GM15510 (cell line): ENCODE measurements around the gene AHRR.

Experiments used
- POLR2A ChIP-seq: IDR thresholded peaks from 3 replicates; pipeline ENCODE4 v1.6.1; 2011; ENCODE audit warnings: borderline replicate concordance; ENCODE audit not compliant: insufficient read length; ENCODE audit errors: extremely low read depth

The AHRR gene

DNA sequence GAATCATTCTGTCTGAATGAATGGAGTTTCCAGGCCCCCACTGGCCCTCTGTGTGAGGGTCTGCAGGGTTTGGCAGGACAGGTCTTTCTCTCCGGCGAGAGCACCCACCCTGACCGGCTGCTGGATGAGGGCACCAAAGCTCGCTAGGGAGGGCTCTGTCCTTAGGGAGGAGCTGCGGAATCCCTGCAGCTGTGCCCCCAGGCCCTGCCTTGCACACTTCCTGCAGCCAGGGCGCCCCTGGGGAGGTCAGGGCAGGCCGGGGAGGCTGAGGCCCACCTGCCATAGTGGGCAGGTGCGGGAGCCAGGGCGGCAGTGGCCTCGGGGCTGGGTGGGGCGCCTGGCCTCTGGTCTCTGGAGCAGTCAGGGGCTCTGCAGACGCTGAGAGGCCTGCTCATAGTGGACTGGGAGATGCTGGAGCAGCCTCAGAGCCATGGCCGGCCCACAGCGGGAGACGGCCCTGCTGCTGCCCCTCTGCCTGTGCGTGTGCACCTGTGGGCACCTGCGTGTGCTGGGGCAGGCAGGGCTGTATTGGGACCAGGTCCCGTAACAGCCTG lies 157.5 kb downstream of the AHRR start:
- TF ChIP-seq POLR2A = no peak

DNA sequence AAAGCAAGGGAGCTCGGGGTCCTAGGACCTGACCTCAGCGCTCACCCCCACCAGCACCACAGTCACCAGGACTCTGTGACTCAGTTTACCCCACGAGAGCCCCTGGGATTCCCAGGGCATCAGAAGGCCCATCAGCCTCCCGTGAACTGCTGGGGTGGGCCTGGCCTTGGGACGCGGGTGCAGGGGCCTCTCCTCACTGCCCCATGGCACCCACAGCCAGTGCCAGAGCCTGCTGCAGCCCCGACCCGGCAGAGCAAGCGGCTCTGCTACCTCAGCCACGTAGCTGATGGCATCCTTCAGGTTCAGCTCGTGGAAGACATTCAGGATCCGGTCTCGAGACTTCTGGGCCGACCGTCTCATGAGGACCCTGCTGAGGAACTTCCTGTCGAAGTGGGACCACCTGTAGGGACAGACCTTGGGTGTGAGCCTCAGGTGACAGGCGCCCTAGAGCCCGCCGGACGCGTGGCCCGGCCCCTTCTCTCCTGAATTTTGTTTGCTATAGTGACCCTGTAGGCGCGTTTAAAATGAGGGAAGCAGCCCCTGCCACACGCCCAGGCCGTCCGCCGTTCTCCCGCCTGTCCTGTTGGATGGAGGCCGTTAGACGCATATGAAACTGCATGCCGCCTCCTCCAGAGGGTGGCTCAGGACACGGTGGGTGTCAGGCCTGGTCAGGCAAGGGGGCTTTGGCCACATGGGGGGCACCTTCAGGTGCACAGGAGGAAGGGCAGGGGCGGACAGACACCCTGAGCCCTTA lies 158.2 kb downstream of the AHRR start:
- TF ChIP-seq POLR2A = no peak

GRCh38 chr5:481347-481746 lies 159.8 kb downstream of the AHRR start:
- TF ChIP-seq POLR2A = no peak

DNA sequence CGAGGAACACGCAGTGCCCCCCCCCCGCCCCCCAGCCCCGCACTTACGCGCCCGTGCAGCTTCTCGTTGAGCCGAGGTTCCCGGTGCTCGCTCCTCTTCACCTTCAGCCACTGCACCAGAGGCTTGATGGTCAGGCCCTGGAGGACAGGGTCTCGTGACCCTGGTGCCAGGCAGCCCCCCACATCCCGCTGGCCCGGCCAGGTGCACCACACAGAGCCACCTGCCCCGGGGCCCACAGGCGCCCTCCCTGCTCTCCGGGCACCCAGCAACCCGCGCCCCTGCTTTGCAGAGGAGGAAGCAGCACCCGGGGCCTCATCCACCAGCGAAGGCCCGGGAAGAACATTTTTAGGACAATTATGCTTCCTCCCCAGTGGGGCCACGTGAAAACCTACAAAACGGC lies 160.5 kb downstream of the AHRR start:
- no peak for TF ChIP-seq POLR2A

DNA sequence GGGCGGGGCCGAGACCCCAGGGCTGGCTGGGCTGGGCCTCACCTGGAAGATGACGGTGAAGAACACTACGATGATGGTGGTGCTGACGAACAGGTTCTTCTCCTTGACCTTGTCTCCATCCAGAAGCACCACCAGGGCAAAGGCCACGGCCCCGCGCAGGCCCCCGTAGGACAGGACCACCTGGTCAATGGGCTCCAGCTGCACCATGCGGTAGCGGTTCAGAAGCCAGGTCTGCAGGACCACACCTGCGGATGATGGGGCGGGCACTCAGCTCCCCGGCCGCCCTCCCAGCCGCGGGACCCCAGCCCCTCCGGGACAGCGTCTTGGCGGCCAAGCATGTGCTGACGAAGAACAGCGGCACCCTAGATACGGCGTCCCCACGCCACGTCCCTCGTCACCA lies 161.0 kb downstream of the AHRR start:
- no peak for TF ChIP-seq POLR2A

GRCh38 chr5:483011-483410 lies 161.5 kb downstream of the AHRR start:
- no peak for TF ChIP-seq POLR2A

DNA sequence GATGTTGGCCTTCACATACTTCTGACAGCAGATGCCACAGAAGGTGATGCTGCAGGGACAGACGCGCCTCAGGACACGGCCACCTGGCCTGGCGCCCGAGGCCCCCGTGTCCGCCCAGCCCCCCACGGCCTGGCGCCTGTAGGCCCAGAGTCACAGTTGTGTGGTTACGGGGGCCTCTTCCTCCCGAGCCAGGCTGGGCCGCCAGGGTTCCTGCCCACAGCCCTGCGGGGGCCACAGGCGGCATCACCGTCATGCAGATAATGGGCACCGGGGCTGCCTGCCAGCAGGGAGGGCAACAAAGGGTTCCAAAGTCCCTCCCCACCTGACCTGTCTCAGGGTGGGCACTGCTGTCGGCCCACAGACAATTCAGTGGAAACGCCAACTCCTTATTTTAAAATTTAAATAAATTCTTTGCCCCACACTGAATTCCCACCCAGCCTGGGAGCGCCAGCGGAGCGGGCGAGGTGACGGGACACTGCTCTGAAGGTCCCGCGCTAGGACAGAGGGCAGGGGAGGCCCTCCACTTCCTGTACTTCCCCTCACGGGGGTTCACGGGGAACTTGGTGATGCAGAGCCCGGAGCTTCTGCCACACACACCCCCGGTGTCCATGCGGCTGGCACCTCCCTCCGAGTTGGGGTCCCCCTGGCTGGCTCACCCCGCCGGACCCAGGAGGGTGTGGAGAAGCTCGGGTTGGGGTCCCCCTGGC lies 162.1 kb downstream of the AHRR start:
- TF ChIP-seq POLR2A = no peak

- TF ChIP-seq POLR2A = no peak
Observed at GRCh38 chr5:484556-484955, 163.0 kb downstream of the AHRR start.

DNA sequence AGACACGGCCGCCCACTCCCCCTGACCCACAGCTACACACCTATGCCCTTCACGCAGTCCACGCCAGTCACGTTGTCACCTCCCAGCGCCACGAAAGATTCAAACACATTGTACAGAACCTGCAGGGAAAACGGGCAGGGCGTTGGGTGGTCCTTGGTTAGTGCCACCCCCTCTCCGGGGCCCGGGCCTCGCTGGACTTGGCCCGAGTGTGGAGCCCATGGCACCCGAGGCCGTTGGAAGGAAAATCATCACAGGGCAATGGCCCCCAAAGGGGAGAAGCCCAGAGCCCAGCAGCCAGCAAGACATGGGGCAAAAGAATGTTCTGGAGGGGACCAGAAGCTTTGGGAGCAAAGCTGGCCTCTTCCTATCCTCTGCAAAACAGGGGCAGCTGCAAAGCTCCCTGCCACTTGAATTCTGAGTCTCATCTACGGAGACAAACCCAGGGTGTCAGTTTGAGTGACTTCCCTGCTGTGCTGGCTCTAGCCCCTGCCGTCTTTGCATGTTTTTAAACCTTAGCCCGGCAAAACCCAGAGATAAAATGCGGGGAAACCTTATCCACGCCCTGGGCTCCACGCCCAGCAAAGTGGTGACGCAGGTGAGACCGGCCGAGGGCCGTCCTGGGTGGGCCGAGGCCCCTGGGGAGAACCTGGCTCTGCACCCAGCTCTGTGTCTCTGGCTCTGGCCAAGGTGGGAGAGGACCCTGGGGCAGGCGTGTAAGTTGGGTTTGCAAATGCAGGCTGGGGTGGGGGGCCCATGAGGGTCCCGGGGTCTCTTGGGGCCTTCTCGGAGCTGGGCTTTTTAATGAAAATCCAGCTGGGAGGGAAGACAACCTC lies 163.8 kb downstream of the AHRR start:
- TF ChIP-seq POLR2A = no peak

- no peak for TF ChIP-seq POLR2A
Observed at GRCh38 chr5:485946-486491, 164.5 kb downstream of the AHRR start.
